GM19193 (cell line): ENCODE results near the gene CWF19L1.

Source experiments
- POLR2A ChIP-seq: IDR thresholded peaks from 4 replicates; pipeline ENCODE4 v1.6.1; 2011; ENCODE audit not compliant: insufficient read depth, insufficient read length; ENCODE audit errors: extremely low read depth

CWF19L1 gene

GRCh38 chr10:100254191-100254590, 13.2 kb downstream of the CWF19L1 start:
- TF ChIP-seq POLR2A = no peak

DNA sequence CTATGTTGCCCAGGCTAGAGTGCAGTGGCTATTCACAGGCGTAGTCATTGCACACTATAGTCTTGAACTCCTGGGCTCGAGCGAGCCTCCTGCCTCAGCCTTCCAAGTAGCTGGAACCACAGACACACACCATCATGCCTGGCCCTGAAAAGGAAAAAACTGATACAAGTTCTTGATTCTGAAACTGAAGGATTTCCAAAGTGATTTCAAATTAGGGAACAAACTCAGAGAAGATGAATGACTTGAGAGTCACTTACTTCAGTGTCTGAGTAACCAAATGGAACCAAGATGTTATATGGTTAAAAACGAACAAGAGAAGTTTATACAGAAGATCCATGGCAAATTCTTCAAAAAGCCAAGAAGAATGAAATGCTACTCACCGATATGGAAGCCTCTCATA, 14.4 kb downstream of the CWF19L1 start:
- no peak for TF ChIP-seq POLR2A

DNA sequence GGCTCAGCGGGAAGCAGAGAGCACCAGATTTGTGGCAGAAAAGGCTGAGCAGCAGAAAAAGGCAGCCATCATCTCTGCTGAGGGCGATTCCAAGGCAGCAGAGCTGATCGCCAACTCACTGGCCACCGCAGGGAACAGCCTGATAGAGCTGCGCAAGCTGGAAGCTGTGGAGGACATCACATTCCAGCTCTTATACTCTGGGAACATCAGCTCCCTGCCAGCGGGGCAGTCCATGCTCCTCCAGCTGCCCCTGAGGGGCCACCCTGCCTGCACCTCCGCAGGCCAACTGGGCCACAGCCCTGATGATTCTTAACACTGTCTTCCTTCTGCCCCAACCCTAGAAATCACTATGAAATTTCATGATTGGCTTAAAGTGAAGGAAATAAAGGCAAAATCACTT, 18.6 kb downstream of the CWF19L1 start:
- no peak for TF ChIP-seq POLR2A

- no peak for TF ChIP-seq POLR2A
Observed at GRCh38 chr10:100245484-100246220, 21.8 kb downstream of the CWF19L1 start.

DNA sequence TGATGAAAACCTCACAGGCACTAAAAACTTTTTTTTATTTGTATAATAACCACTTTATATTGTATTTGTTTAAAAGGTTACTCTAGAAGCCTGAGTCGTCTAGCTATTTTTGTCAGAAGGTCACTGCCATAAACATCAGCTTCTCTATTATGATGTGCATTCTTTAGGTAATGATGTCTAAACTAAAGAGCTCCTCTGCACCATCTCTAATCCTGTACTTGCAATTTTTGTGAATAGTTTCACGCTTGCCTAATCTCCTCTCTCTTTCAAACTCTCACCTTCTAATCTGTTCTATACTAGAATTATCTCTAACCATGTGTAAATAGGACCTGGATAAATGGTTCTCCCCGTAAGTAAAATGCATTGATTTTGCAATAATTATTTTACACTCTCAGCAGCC, 27.6 kb downstream of the CWF19L1 start:
- TF ChIP-seq POLR2A = no peak

GRCh38 chr10:100238429-100238828, 29.0 kb downstream of the CWF19L1 start:
- TF ChIP-seq POLR2A = no peak

GRCh38 chr10:100232101-100232500, 35.3 kb downstream of the CWF19L1 start:
- no peak for TF ChIP-seq POLR2A

DNA sequence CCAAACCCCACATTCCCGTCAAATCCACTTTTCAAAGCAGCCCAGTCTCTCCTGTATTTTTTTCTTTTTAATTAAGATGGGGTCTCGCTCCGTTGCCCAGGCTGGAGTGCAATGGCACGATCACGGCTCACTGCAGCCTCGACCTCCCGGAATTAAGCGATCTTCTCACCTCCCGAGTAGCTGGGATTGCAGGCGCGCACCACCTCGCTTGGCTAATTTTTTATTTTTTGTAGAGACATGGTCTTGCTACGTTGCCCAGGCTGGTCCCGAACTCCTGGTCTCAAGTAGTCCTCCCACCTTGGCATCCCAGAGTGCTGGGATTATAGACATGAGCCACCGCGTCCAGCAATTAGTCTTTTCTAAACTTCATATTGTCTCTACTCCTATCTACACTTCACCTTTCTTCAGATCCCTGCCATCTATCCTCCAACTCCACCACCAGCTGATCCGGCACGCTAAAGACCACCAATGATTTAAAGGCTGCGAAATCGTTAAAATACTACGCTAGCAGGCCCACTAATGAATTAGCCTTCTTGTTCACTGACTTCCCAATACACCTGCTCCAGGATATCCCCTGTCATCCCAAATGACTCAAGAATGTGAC, 37.5 kb downstream of the CWF19L1 start:
- TF ChIP-seq POLR2A = no peak

DNA sequence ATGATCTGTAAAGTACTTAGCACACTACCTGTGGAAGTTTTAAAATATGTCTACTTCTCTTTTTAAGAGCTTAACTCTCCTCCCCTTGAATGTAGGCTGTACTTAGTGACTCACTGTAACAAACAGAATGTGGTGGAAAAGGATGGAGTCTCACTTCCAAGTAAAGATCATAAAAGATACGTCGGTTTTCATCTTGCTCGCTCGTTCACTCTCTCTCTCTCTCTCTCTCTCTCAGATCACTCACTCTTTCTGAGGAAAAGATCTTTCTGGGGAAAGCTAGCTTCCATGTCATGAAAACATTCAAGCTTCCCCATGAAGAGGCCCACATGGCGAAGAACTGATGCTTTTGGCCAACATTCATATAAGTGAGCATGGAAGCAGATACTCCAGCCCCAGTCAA, 43.6 kb downstream of the CWF19L1 start:
- TF ChIP-seq POLR2A = no peak

DNA sequence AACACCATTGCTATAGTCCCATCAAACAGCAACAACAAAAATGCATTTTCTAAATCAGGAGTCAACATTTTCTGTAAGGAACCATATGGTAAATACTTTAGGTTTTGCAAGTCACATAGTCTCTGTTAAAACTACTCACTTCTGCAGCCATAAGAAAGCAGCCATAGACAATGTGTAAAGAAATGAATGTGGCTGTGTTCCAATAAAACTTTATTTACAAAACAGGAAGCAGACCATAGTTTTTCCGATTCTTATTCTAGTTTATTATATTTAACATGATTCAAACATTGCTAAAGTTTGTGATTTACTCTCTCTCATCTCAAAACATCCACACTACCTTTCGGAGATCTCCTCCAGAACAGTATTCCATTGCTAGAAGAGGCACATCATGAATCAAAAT, 44.9 kb downstream of the CWF19L1 start:
- TF ChIP-seq POLR2A = no peak

GRCh38 chr10:100216006-100216405, 51.4 kb downstream of the CWF19L1 start:
- TF ChIP-seq POLR2A = no peak

- TF ChIP-seq POLR2A = no peak
Observed at GRCh38 chr10:100209303-100209702, 58.1 kb downstream of the CWF19L1 start.

DNA sequence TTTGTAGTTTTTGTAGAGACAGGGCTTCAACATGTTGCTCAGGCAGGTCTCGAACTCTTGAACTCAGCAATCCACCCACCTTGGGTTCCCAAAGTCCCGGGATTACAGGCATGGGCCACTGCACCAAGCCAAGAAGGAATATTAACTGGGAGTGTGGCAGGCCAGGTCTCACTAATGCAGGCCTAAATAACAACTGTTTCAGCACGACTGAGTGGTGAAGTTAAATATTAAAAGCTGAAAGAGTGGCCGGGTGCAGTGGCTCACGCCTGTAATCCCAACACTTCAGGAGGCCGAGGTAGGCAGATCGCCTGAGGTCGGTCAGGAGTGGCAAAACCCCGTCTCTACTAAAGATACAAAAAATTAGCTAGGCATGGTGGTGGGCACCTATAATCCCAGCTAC, 59.2 kb downstream of the CWF19L1 start:
- no peak for TF ChIP-seq POLR2A

GRCh38 chr10:100204370-100204769, 63.1 kb downstream of the CWF19L1 start:
- TF ChIP-seq POLR2A = no peak

DNA sequence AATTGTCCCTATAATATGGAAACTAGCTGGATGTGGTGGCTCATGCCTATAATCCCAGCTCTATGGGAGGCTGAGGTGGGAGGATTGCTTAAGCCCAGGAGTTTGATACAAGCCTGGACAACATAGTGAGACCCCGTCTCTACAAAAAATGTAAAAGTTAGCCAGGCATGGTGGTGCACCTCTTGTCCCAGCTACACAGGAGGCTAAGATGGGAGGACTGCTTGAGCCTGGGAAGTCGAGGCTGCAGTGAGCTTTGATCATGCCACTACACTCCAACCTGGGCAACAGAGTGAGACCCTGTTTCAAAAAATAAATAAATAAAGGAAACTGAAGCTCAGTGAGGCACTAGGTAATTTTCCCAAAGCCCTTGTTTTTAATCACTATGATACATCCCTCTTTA, 65.9 kb downstream of the CWF19L1 start:
- TF ChIP-seq POLR2A = no peak

GRCh38 chr10:100194711-100195110, 72.7 kb downstream of the CWF19L1 start:
- no peak for TF ChIP-seq POLR2A
